Left ventricle myocardium inferior (tissue), 1 donor: ENCODE data around the gene HELB. TPM values are rescaled to one million over a fixed set of nuclear protein-coding genes. Genes with fewer than 3 reads are reported as not detected.
"Not testable (repeated sequence)": the region's sequence is repeated elsewhere in the genome, so short reads cannot be mapped to it uniquely, and the experiment has no call there.

Experiments
- DNase-seq: peaks from one replicate; pipeline ENCODE4 v3.0.0-alpha.2; 2020
- H3K27ac ChIP-seq: fragments of 200-600 bp; replicated peaks from 2 replicates; pipeline ENCODE4 v1.8.0; 2021
- H3K27me3 ChIP-seq: fragments of 200-600 bp; 2 replicates; pipeline ENCODE4 v1.8.0; 2021; ENCODE audit warnings: low read depth
- H3K36me3 ChIP-seq: fragments of 200-600 bp; 2 replicates; pipeline ENCODE4 v1.8.0; 2021
- H3K4me1 ChIP-seq: fragments of 200-600 bp; 2 replicates; pipeline ENCODE4 v1.8.0; 2021
- H3K4me3 ChIP-seq: fragments of 200-600 bp; 2 replicates; pipeline ENCODE4 v1.8.0; 2021; ENCODE audit warnings: mild to moderate bottlenecking, moderate library complexity
- H3K9me3 ChIP-seq: fragments of 200-600 bp; replicated peaks from 2 replicates; pipeline ENCODE4 v1.8.0; 2021
- intact Hi-C: fragments of 100-400 bp; cut with micrococcal nuclease; formaldehyde crosslinking; loops from one replicate; pipeline ENCODE4 v1.11.0; 2022
- total RNA-seq: library from RNA; stranded (reverse); fragmentation: NEBNext Ultra II Directional; extraction: Animal tissue kit (Norgen Biotek cat#: 25700); gene quantifications from one replicate; pipeline ENCODE4 v1.2.1, GENCODE V29; 2021
- TF ChIP-seq, protein P1 (sequence below): fragments of 200-600 bp; IDR thresholded peaks from 2 replicates; pipeline ENCODE4 v1.8.0; 2021; ENCODE audit warnings: antibody characterized with exemption, mild to moderate bottlenecking, borderline replicate concordance
- donor health status: DM: no; HTN: yes; CAD: no; lungs with severe emphysema.

HELB gene
- total RNA-seq, 1 donor from 2014 or later, result 1.3 TPM

DNA sequence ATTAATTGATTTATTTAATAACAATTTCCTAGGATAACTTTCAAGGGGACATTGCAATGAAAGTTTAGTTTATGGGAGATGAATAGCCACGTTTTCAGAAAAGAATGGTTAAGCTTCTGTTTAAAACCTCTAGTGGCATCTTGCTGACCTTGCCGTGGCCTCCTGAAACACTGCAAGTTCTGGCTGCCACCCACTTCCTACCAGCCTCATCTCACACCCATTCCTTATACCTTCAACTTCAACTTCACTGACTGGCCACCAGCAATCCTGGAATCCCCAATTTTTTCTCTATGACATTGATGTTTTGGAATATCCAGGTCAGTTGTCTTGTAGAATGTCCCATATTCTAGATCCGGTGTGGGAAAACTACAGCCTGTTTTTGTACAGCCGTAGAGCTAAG, 5.2 kb upstream of the HELB start:
- no peaks in the 10 kb centered on the region for H3K36me3 ChIP-seq
- H3K27ac ChIP-seq, result no peak overlapping the region
- peaks cover 9% of the 10 kb centered on the region for H3K4me1 ChIP-seq
- no peak overlapping the region for H3K4me3 ChIP-seq
- no peak for DNase-seq
- no peaks in the 10 kb centered on the region for H3K9me3 ChIP-seq
- TF ChIP-seq, protein P1, sequence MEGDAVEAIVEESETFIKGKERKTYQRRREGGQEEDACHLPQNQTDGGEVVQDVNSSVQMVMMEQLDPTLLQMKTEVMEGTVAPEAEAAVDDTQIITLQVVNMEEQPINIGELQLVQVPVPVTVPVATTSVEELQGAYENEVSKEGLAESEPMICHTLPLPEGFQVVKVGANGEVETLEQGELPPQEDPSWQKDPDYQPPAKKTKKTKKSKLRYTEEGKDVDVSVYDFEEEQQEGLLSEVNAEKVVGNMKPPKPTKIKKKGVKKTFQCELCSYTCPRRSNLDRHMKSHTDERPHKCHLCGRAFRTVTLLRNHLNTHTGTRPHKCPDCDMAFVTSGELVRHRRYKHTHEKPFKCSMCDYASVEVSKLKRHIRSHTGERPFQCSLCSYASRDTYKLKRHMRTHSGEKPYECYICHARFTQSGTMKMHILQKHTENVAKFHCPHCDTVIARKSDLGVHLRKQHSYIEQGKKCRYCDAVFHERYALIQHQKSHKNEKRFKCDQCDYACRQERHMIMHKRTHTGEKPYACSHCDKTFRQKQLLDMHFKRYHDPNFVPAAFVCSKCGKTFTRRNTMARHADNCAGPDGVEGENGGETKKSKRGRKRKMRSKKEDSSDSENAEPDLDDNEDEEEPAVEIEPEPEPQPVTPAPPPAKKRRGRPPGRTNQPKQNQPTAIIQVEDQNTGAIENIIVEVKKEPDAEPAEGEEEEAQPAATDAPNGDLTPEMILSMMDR, result no peak
- intact Hi-C loops, result no loop called here
- H3K27me3 ChIP-seq, result peaks cover 16% of the 10 kb centered on the region

DNA sequence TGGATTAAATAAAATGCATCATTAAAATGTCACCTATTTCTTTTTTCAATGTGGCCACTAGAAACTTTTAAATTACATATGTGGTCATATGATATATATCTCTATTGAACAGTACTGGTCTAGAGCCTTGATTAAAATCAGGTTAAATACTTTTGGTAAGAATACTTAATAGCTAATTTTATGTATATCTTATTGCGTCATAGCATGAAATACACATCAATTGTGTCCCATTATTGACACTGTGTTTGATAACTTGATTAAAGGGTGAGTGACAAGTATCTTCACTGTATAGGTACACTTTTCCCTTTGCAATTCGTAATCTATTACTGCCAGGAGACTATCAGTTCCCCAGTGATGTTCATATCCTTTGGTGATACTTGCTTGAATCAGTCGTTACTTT, 4.4 kb upstream of the HELB start:
- intact Hi-C loops, result no loop called here
- H3K36me3 ChIP-seq, result no peaks in the 10 kb centered on the region
- TF ChIP-seq, protein P1, result no peak

DNA sequence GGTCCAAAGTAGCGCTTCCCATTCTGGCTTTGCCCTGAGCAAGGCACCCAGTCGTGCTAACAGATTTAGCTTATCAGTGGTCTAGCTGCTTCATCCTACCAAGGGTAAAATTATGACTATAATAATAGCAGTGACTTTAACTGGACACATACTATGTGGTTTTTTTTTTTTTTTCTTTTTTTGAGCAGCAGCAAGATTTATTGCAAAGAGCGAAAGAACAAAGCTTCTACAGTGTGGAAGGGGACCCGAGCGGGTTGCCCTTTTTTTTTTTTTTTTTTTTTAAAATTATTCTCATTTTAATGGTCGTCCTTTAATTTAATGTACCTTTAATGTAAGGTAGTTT, 505 bp downstream of the HELB start:
- Histone ChIP-seq H3K4me1 (peaks cover 28% of the 10 kb centered on the region), H3K4me3 (peak overlapping the region; percentile 84), H3K27ac (peak overlapping the region; percentile 84), H3K9me3 (no peaks in the 10 kb centered on the region), H3K36me3 (peaks cover 4% of the 10 kb centered on the region), H3K27me3 (no peaks in the 10 kb centered on the region)
- intact Hi-C loops, result no loop called here
- no peak for DNase-seq
- TF ChIP-seq, protein P1, result no peak

More for the DNA sequence above, 4.4 kb upstream of the HELB start:
- Histone ChIP-seq H3K27ac (no peak overlapping the region), H3K9me3 (no peaks in the 10 kb centered on the region), H3K27me3 (peaks cover 11% of the 10 kb centered on the region), H3K4me1 (peaks cover 15% of the 10 kb centered on the region), H3K4me3 (no peak overlapping the region)
- DNase-seq, result no peak

DNA sequence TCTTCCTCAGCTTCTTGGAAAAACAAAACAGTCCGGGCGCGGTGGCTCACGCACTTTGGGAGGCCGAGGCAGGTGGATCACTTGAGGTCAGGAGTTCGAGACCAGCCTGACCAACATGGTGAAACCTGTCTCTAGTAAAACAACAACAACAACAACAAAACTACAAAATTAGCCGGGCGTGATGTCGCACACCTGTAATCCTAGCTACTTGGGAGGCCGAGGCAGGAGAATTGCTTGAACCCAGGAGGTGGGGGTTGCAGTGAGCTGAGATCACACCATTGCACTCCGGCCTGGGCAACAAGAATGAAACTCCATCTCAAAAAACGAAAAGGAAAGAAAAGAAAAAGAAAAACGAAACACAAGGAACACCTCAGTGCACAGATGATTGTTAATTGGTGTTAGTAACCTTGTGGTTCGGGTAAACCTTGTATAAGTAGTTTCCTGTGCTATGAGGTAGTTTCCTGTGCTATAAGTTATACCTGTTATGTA, 1.1 kb downstream of the HELB start:
- Histone ChIP-seq H3K4me3 (peak overlapping the region; percentile 84), H3K4me1 (peaks cover 28% of the 10 kb centered on the region)
- DNase-seq, H3K36me3 ChIP-seq, H3K9me3 ChIP-seq, H3K27me3 ChIP-seq, H3K27ac ChIP-seq, intact Hi-C loops: not testable (repeated sequence)

DNA sequence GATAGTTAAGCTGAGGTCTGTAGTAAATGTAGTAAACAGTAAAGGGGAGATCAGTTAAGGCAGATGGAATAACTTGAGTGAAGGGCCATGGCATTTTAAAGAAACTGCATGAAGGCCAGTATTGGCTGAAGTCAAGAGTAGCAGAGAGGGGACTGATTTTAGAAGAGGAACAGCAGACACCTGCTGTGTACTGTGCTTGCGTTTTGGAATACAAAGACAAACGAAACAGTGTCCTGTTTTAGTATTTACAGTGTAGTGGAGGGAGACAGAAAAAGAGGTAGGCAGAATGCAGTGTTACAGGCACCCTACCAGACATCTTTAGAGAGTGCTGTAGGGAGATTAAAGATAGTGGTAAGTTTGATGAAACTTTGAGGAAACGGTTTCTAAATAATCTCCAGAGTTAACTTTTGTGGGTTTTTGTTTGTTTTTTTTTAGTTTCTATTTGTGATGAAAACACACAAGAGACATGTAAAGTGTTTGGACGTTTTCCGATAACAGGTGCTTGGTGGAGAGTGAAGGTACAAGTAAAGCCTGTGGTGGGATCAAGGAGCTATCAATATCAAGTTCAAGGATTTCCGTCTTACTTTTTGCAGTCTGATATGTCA, 2.1 kb downstream of the HELB start:
- no peaks in the 10 kb centered on the region for H3K27me3 ChIP-seq
- intact Hi-C loops, result no loop called here
- TF ChIP-seq, protein P1, result no peak
- H3K9me3 ChIP-seq, result no peaks in the 10 kb centered on the region
- H3K4me1 ChIP-seq, result peaks cover 28% of the 10 kb centered on the region
- H3K36me3 ChIP-seq, result peaks cover 7% of the 10 kb centered on the region
- DNase-seq, result no peak
- no peak overlapping the region for H3K27ac ChIP-seq
- H3K4me3 ChIP-seq, result no peak overlapping the region

DNA sequence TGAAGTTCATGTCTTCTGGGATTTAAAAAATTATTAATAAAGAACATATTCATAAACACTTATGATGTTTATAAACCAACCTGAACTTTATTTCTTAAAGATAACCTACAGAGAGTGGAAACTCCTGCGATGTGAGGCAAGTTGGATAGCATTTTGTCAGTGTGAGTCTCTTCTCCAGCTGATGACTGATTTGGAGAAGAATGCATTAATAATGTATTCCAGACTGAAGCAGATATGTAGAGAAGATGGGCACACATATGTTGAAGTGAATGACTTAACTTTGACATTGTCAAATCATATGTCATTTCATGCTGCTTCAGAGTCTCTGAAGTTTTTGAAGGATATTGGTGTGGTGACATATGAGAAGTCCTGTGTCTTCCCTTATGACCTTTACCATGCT, 7.3 kb downstream of the HELB start:
- Histone ChIP-seq H3K27me3 (no peaks in the 10 kb centered on the region), H3K4me3 (no peak overlapping the region), H3K9me3 (no peaks in the 10 kb centered on the region), H3K4me1 (no peaks in the 10 kb centered on the region), H3K27ac (no peak overlapping the region), H3K36me3 (peaks cover 31% of the 10 kb centered on the region)
- DNase-seq, result no peak
- TF ChIP-seq, protein P1, result no peak
- intact Hi-C loops, result no loop called here
